ENCODE measurements around the gene SLC2A4RG. TPM values are rescaled to one million over a fixed set of nuclear protein-coding genes. Genes with fewer than 3 reads are reported as not detected.

Gene SLC2A4RG
- total RNA-seq, 1 donor from 2014 or later = 65.6 TPM

DNA sequence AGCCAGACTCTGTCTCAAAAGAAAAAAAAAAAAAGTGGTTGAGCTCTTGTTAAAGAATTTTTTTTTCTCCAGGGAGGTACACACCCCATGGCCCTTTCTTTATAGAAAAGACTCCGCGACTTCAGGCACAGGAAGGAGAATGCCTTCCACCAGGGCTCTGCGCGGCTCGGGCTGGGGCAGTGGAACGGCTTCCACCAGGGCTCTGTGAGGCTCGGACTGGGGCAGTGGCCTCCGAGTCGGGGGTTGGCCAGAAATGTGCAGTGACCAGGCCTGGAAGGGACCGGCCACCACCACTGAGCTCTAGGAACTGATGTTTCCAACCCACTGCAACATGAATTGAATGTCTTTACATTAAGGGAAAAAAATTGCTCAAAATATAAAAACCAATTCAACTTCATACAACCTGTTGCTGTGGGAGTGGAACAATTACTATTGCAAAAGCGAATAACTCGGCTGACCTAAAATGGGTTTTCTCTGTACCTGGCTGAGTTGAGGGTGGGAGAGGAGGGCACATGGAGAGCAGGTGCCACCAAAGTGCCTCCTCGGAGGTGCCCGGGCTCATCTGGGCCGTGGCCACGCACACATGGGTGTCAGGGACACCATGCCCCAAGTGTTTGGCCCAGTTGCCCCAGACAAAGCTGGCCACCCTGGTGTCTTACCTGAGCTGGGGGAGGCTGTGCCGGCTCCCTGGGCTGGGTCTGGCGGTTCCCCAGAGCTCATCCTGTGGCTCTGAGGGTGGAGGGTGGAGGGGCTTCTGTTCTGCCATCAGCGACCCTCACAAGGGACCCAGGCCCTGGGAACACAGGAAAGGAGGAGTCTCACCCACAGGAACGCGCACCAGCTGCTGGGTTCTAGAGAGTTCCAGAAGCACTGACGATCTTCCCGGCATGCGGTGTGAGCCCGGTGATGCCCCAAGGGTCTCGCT, 29.3 kb downstream of the SLC2A4RG start:
- H3K36me3 ChIP-seq (ENCODE audit: insufficient read depth, low read length) = no peaks in the 10 kb centered on the region
- no peak for DNase-seq (ENCODE audit: low read depth)
- H3K27me3 ChIP-seq (ENCODE audit: insufficient read depth, low read length) = no peaks in the 10 kb centered on the region
- no peak overlapping the region for H3K4me2 ChIP-seq (ENCODE audit: low read length)
- H3K36me3 Mint-ChIP-seq (ENCODE audit: low read depth, unreplicated experiment) = peaks cover 10% of the 10 kb centered on the region
- no peaks in the 10 kb centered on the region for H4K20me1 ChIP-seq (ENCODE audit: insufficient read depth, low read length)
- H3K9me3 ChIP-seq (ENCODE audit: insufficient read depth, low read depth, low read length) = no peaks in the 10 kb centered on the region
- no peak overlapping the region for H2AFZ ChIP-seq (ENCODE audit: low read depth, low read length)
- H3K9me3 Mint-ChIP-seq (ENCODE audit: unreplicated experiment) = no peaks in the 10 kb centered on the region
- H3K79me2 ChIP-seq (ENCODE audit: insufficient read depth, low read length) = no peaks in the 10 kb centered on the region
- H3K27ac Mint-ChIP-seq (ENCODE audit: unreplicated experiment) = no peak overlapping the region
- H3K9ac ChIP-seq (ENCODE audit: low read length) = no peak overlapping the region
- FAIRE-seq = no peak
- H3K4me1 Mint-ChIP-seq (ENCODE audit: low read depth, unreplicated experiment) = peaks cover 5% of the 10 kb centered on the region
- H3K4me3 ChIP-seq (ENCODE audit: insufficient read depth, low read depth, low read length) = no peak overlapping the region
- H3K4me1 ChIP-seq (ENCODE audit: insufficient read depth, low read length) = no peaks in the 10 kb centered on the region
- H3K27me3 Mint-ChIP-seq (ENCODE audit: low read depth, unreplicated experiment) = no peaks in the 10 kb centered on the region
- H3K27ac ChIP-seq (ENCODE audit: low read depth, low read length) = no peak overlapping the region
- no peak overlapping the region for H3K4me3 Mint-ChIP-seq (ENCODE audit: unreplicated experiment)
- TF ChIP-seq, protein P1, sequence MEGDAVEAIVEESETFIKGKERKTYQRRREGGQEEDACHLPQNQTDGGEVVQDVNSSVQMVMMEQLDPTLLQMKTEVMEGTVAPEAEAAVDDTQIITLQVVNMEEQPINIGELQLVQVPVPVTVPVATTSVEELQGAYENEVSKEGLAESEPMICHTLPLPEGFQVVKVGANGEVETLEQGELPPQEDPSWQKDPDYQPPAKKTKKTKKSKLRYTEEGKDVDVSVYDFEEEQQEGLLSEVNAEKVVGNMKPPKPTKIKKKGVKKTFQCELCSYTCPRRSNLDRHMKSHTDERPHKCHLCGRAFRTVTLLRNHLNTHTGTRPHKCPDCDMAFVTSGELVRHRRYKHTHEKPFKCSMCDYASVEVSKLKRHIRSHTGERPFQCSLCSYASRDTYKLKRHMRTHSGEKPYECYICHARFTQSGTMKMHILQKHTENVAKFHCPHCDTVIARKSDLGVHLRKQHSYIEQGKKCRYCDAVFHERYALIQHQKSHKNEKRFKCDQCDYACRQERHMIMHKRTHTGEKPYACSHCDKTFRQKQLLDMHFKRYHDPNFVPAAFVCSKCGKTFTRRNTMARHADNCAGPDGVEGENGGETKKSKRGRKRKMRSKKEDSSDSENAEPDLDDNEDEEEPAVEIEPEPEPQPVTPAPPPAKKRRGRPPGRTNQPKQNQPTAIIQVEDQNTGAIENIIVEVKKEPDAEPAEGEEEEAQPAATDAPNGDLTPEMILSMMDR (IDR thresholded peaks at IDR 0.05; ENCODE audit: insufficient read depth, low read depth, low read length) = no peak
- no peak for TF ChIP-seq EZH2 (IDR thresholded peaks at IDR 0.05; ENCODE audit: insufficient read depth, low read length)

GRCh38 chr20:63769891-63770474, 30.4 kb downstream of the SLC2A4RG start:
- H3K36me3 Mint-ChIP-seq (ENCODE audit: low read depth, unreplicated experiment) = peaks cover 12% of the 10 kb centered on the region
- H3K27ac ChIP-seq (ENCODE audit: low read depth, low read length) = no peak overlapping the region
- H3K27me3 Mint-ChIP-seq (ENCODE audit: low read depth, unreplicated experiment) = no peaks in the 10 kb centered on the region

More at GRCh38 chr20:63769891-63770474, 30.4 kb downstream of the SLC2A4RG start:
- Histone ChIP-seq H3K4me1 (ENCODE audit: insufficient read depth, low read length) (no peaks in the 10 kb centered on the region), H2AFZ (ENCODE audit: low read depth, low read length) (no peak overlapping the region), H3K4me3 (ENCODE audit: insufficient read depth, low read depth, low read length) (no peak overlapping the region), H3K79me2 (ENCODE audit: insufficient read depth, low read length) (no peaks in the 10 kb centered on the region), H3K4me2 (ENCODE audit: low read length) (no peak overlapping the region), H3K27me3 (ENCODE audit: insufficient read depth, low read length) (no peaks in the 10 kb centered on the region), H3K9ac (ENCODE audit: low read length) (no peak overlapping the region), H3K9me3 (ENCODE audit: insufficient read depth, low read depth, low read length) (no peaks in the 10 kb centered on the region), H4K20me1 (ENCODE audit: insufficient read depth, low read length) (no peaks in the 10 kb centered on the region), H3K36me3 (ENCODE audit: insufficient read depth, low read length) (no peaks in the 10 kb centered on the region)
- Mint-ChIP-seq H3K9me3 (ENCODE audit: unreplicated experiment) (no peaks in the 10 kb centered on the region), H3K27ac (ENCODE audit: unreplicated experiment) (no peak overlapping the region), H3K4me1 (ENCODE audit: low read depth, unreplicated experiment) (peaks cover 7% of the 10 kb centered on the region), H3K4me3 (ENCODE audit: unreplicated experiment) (no peak overlapping the region)
- no peak for TF ChIP-seq EZH2 (IDR thresholded peaks at IDR 0.05; ENCODE audit: insufficient read depth, low read length)
- TF ChIP-seq, protein P1 (IDR thresholded peaks at IDR 0.05; ENCODE audit: insufficient read depth, low read depth, low read length) = no peak
- DNase-seq (ENCODE audit: low read depth) (no peak), FAIRE-seq (no peak)
